HepG2 (cell line): Measurements from ENCODE around the gene PRRT1. TPM values are rescaled to one million over a fixed set of nuclear protein-coding genes. Genes with fewer than 3 reads are reported as not detected.

Experiments
- ARID3A ChIP-seq: IDR thresholded peaks from 2 replicates; pipeline ENCODE4 v1.6.1; 2012; ENCODE audit warnings: low read depth, low read length, improper control_type of control experiment
- CCDC6 ChIP-seq: sonication (generic); formaldehyde crosslinking; IDR thresholded peaks from 2 replicates; pipeline ENCODE4 v1.8.1; 2022; ENCODE audit warnings: mild to moderate bottlenecking, missing genetic modification reagents, moderate library complexity
- CREM ChIP-seq, 2 experiments: sonication (generic) in 1 of 2; formaldehyde crosslinking in 1 of 2; IDR thresholded peaks; 2 replicates each; pipeline versions ENCODE4 v1.4.0 to v1.6.1; 2016 to 2020; ENCODE audit warnings: antibody characterized with exemption in 1 of 2, mild to moderate bottlenecking in 1 of 2, missing genetic modification reagents in 1 of 2
- FOXA1 ChIP-seq, 2 experiments: fragments of 450-650 bp in 1 of 2; sonication (generic) in 1 of 2; formaldehyde crosslinking in 1 of 2; IDR thresholded peaks; 2 replicates each; pipeline versions ENCODE4 v1.4.0 to v1.6.1; 2016 to 2020; ENCODE audit warnings: missing genetic modification reagents in 1 of 2
- FOXO1 ChIP-seq: sonication (generic); formaldehyde crosslinking; IDR thresholded peaks from 2 replicates; pipeline ENCODE4 v1.4.0; 2020; ENCODE audit warnings: missing genetic modification reagents
- HMGXB4 ChIP-seq, 2 experiments: sonication (generic) in 1 of 2; formaldehyde crosslinking in 1 of 2; IDR thresholded peaks; 2 replicates each; pipeline versions ENCODE4 v1.4.0 to v1.6.1; 2018 to 2020; ENCODE audit warnings: missing genetic modification reagents in 2 of 2, borderline replicate concordance in 1 of 2, low read depth in 1 of 2, mild to moderate bottlenecking in 1 of 2, missing biosample characterization in 1 of 2
- KLF13 ChIP-seq: sonication (generic); formaldehyde crosslinking; IDR thresholded peaks from 2 replicates; pipeline ENCODE4 v1.4.0; 2020; ENCODE audit warnings: mild to moderate bottlenecking, missing genetic modification reagents
- MAZ ChIP-seq, 2 experiments: sonication (generic) in 1 of 2; formaldehyde crosslinking in 1 of 2; IDR thresholded peaks; 2 replicates each; pipeline versions ENCODE4 v1.5.0 to v1.6.1; 2012 to 2020; ENCODE audit warnings: low read depth in 2 of 2, mild to moderate bottlenecking in 2 of 2, borderline replicate concordance in 1 of 2, improper control_type of control experiment in 1 of 2, low read length in 1 of 2, missing genetic modification reagents in 1 of 2, moderate library complexity in 1 of 2
- NFRKB ChIP-seq: fragments of 450-650 bp; IDR thresholded peaks from 2 replicates; pipeline ENCODE4 v1.6.1; 2017
- SIX1 ChIP-seq: sonication (generic); formaldehyde crosslinking; IDR thresholded peaks from 2 replicates; pipeline ENCODE4 v1.4.0; 2020; ENCODE audit warnings: missing genetic modification reagents, borderline replicate concordance
- TAF1 ChIP-seq: sonication (generic); formaldehyde crosslinking; IDR thresholded peaks from 2 replicates; pipeline ENCODE4 v1.4.0; 2020; ENCODE audit warnings: missing genetic modification reagents
- TBX3 ChIP-seq: fragments of 450-650 bp; IDR thresholded peaks from 2 replicates; pipeline ENCODE4 v1.6.1; 2017; ENCODE audit warnings: antibody characterized with exemption, mild to moderate bottlenecking, inconsistent platforms, borderline replicate concordance
- ZNF205 ChIP-seq: IDR thresholded peaks from 2 replicates; pipeline ENCODE4 v1.6.1; 2018; ENCODE audit warnings: missing biosample characterization, missing genetic modification reagents
- ZNF275 ChIP-seq: sonication (generic); formaldehyde crosslinking; IDR thresholded peaks from 2 replicates; pipeline ENCODE4 v1.8.0; 2022; ENCODE audit warnings: missing genetic modification reagents, mild to moderate bottlenecking, inconsistent platforms, borderline replicate concordance
- ZNF281 ChIP-seq: sonication (generic); formaldehyde crosslinking; IDR thresholded peaks from 2 replicates; pipeline ENCODE4 v1.4.0; 2020; ENCODE audit warnings: missing genetic modification reagents, borderline replicate concordance
- ZNF557 ChIP-seq: sonication (generic); formaldehyde crosslinking; IDR thresholded peaks from 2 replicates; pipeline ENCODE4 v1.4.0; 2020; ENCODE audit warnings: missing genetic modification reagents
- ZNF788 ChIP-seq: sonication (generic); formaldehyde crosslinking; IDR thresholded peaks from 2 replicates; pipeline ENCODE4 v1.5.0; 2020; ENCODE audit warnings: mild to moderate bottlenecking, missing genetic modification reagents, borderline replicate concordance
- ZNF790 ChIP-seq: sonication (generic); formaldehyde crosslinking; IDR thresholded peaks from 2 replicates; pipeline ENCODE4 v1.8.0; 2022; ENCODE audit warnings: missing genetic modification reagents, mild to moderate bottlenecking, borderline replicate concordance
- ZSCAN20 ChIP-seq: sonication (generic); formaldehyde crosslinking; IDR thresholded peaks from 2 replicates; pipeline ENCODE4 v1.4.0; 2020; ENCODE audit warnings: missing genetic modification reagents, mild to moderate bottlenecking, borderline replicate concordance
- polyA plus RNA-seq, 8 experiments: library from polyadenylated mRNA; depleted of rRNA in 3 of 8; stranded (reverse) in 7 of 8; unstranded in 1 of 8; fragments of >200 nt; fragmentation: Illumina TruSeq in 4 of 8; extraction: Trizol in 4 of 8; gene quantifications; 2 replicates each; pipeline versions ENCODE4 v1.2.1 to v1.2.3, GENCODE V29; 2011 to 2016; ENCODE audit warnings: low read depth in 4 of 8, missing spikeins in 1 of 8, mixed read lengths in 1 of 8; ENCODE audit not compliant: insufficient read depth in 1 of 8
- total RNA-seq, 5 experiments: library from RNA; depleted of rRNA; stranded (reverse); fragments of >200 nt; fragmentation: Illumina TruSeq; extraction: Trizol; gene quantifications; 2 replicates each; pipeline ENCODE4 v1.2.3, GENCODE V29; 2016; ENCODE audit warnings: low read depth in 1 of 5

The PRRT1 gene
- total and polyA plus RNA-seq, 2 of the 13 experiments (the other 11 are each of a cell fraction or from before 2014, with no cell fraction given) = 0.64 to 1.4 TPM

GRCh38 chr6:32153564-32154513 lies 2.1 kb upstream of the PRRT1 start, which contains the start of gene PPT2 (continued):
- TF ChIP-seq SIX1 (CRISPR knock-in tag) (0 out of 2 replicates have a peak, but pooled peaks have one; percentile 12), ARID3A (no peak), KLF13 (CRISPR knock-in tag) (peak; percentile 90; the same call in 1 of the 2 replicates), MAZ (IDR thresholded peaks at IDR 0.05; ENCODE audit: borderline replicate concordance, low read depth, low read length) (peak; percentile 73), MAZ (CRISPR knock-in tag; IDR thresholded peaks at IDR 0.05; ENCODE audit: low read depth) (peak; percentile 68), ZNF788 (CRISPR knock-in tag) (peak; percentile 18; the same call in 1 of the 2 replicates), ZSCAN20 (CRISPR knock-in tag) (peak; percentile 85; the same call in 1 of the 2 replicates), CREM (IDR thresholded peaks at IDR 0.05) (peak; percentile 98), CREM (CRISPR knock-in tag; IDR thresholded peaks at IDR 0.05) (peak; percentile 88), NFRKB (no peak), TAF1 (CRISPR knock-in tag) (peak; percentile 74), ZNF275 (CRISPR knock-in tag) (no peak; the same call in 1 of the 2 replicates), FOXA1 (IDR thresholded peaks at IDR 0.05) (0 out of 2 replicates have a peak, but pooled peaks have one; percentile 37), FOXA1 (CRISPR knock-in tag; IDR thresholded peaks at IDR 0.05) (peak; percentile 97), FOXO1 (CRISPR knock-in tag) (no peak; the same call in none of the 2 replicates), ZNF790 (no peak), ZNF557 (peak; percentile 83; the same call in 1 of the 2 replicates), ZNF205 (CRISPR knock-in tag) (no peak), ZNF281 (CRISPR knock-in tag) (peak; percentile 100), HMGXB4 (CRISPR knock-in tag; IDR thresholded peaks at IDR 0.05; ENCODE audit: borderline replicate concordance in 1 of 2, low read depth in 1 of 2) (peak; percentile 58 to 97), CCDC6 (CRISPR knock-in tag) (no peak), TBX3 (0 out of 2 replicates have a peak, but pooled peaks have one; percentile 10)
